GM18498 (cell line): ENCODE data around the gene ITGB8.

Source experiments
- ATAC-seq: cut with Tn5 transposase; IDR thresholded peaks from one replicate; pipeline ENCODE4 v1.9.1; 2021; ENCODE audit warnings: mild to moderate bottlenecking, moderate library complexity; ENCODE audit not compliant: unreplicated experiment

Gene ITGB8

GRCh38 chr7:20409961-20410360 is 79.3 kb downstream of the ITGB8 start:
- no peak for ATAC-seq

- no peak for ATAC-seq
Observed at GRCh38 chr7:20411372-20411771, 80.7 kb downstream of the ITGB8 start.

GRCh38 chr7:20412032-20412431 is 81.3 kb downstream of the ITGB8 start:
- ATAC-seq: no peak

- ATAC-seq: no peak
Observed at GRCh38 chr7:20417260-20417659, 86.6 kb downstream of the ITGB8 start.

GRCh38 chr7:20417675-20418382 is 87.1 kb downstream of the ITGB8 start:
- ATAC-seq: no peak

GRCh38 chr7:20424500-20424899 is 93.8 kb downstream of the ITGB8 start:
- no peak for ATAC-seq

GRCh38 chr7:20430664-20431063 is 100.0 kb downstream of the ITGB8 start:
- no peak for ATAC-seq

GRCh38 chr7:20431146-20431545 is 100.4 kb downstream of the ITGB8 start:
- ATAC-seq: no peak

GRCh38 chr7:20432071-20432470 is 101.4 kb downstream of the ITGB8 start:
- no peak for ATAC-seq

- ATAC-seq: no peak
Observed at GRCh38 chr7:20435305-20435704, 104.6 kb downstream of the ITGB8 start.

- ATAC-seq: peak; percentile 10
Observed at GRCh38 chr7:20438248-20438647, 107.5 kb downstream of the ITGB8 start.

- peak; percentile 90 for ATAC-seq
Observed at GRCh38 chr7:20438694-20439376, 108.1 kb downstream of the ITGB8 start.

- ATAC-seq: no peak
Observed at GRCh38 chr7:20439416-20440185, 108.9 kb downstream of the ITGB8 start.

- no peak for ATAC-seq
Observed at GRCh38 chr7:20440472-20441105, 109.9 kb downstream of the ITGB8 start.

GRCh38 chr7:20441346-20441745 is 110.6 kb downstream of the ITGB8 start:
- ATAC-seq: no peak

- ATAC-seq: no peak
Observed at GRCh38 chr7:20441991-20442441, 111.3 kb downstream of the ITGB8 start.

- no peak for ATAC-seq
Observed at GRCh38 chr7:20442951-20443350, 112.3 kb downstream of the ITGB8 start.

- ATAC-seq: no peak
Observed at GRCh38 chr7:20444030-20444800, 113.5 kb downstream of the ITGB8 start.

GRCh38 chr7:20447021-20447650 is 116.4 kb downstream of the ITGB8 start:
- ATAC-seq: peak; percentile 89

- ATAC-seq: peak; percentile 37
Observed at GRCh38 chr7:20449176-20449575, 118.5 kb downstream of the ITGB8 start.
